ENCODE measurements around the gene TYMP. TPM values are rescaled to one million over a fixed set of nuclear protein-coding genes. Genes with fewer than 3 reads are reported as not detected.

Gene TYMP
- total RNA-seq, 2 experiments from 2014 or later = 71.8 to 76.6 TPM

DNA sequence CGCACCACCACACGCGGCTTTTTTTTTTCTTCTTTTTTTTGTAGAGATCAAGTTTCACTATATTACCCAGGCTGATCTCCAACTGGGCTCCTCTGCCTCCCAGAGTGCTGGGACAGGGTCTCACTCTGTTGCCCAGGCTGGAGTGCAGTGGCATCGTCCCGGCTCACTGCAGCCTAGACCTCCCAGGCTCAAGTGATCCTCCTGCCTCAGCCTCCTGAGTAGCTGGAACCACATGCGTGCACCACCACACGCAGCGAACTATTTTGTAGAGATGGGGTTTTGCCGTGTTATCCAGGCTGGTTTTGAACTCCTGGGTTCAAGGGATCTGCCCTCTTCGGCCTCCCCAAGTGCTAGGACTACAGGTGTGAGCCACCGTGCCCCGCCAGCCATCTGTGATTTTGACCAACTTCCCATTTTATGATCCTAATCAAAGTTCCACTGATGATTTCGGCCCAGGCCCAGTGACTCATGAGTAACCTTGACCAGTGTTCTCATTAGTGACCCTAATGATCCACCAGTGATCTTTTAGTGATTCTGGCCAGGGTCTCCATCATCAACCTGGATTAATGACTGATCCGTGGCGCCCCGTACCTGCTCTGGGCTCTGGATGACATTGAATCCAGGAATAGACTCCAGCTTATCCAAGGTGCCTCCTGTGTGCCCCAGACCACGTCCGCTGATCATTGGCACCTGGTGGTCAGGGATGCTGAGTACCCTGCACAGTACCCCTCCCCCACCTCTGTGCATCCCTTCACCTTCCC, 1.7 kb downstream of the TYMP start:
- Mint-ChIP-seq H3K27ac (peak overlapping the region; percentile 91), H3K4me3 (peak overlapping the region; percentile 80), H3K9me3 (ENCODE audit: insufficient read depth) (no peaks in the 10 kb centered on the region), H3K4me1 (ENCODE audit: low read depth) (peaks cover 49% of the 10 kb centered on the region), H3K36me3 (ENCODE audit: low read depth) (peaks cover 44% of the 10 kb centered on the region), H3K27me3 (ENCODE audit: low read depth) (no peaks in the 10 kb centered on the region)
- DNase-seq (no peak), ATAC-seq (no peak)
- ChIA-PET CTCF (interaction anchor here (1.2 to 6.5 kb wide), 7 partner anchors 10 to 276 kb away, joined by 3 to 116 read pairs (median 21); partner anchors contain the start of genes KLHDC7B, LMF2 and NCAPH2), POLR2A (interaction anchor here (0.7 to 8.7 kb wide), 6 partner anchors 11 to 92 kb away, joined by 5 to 335 read pairs (median 62); partner anchors contain the start of genes CHKB, KLHDC7B, LMF2 and NCAPH2)

DNA sequence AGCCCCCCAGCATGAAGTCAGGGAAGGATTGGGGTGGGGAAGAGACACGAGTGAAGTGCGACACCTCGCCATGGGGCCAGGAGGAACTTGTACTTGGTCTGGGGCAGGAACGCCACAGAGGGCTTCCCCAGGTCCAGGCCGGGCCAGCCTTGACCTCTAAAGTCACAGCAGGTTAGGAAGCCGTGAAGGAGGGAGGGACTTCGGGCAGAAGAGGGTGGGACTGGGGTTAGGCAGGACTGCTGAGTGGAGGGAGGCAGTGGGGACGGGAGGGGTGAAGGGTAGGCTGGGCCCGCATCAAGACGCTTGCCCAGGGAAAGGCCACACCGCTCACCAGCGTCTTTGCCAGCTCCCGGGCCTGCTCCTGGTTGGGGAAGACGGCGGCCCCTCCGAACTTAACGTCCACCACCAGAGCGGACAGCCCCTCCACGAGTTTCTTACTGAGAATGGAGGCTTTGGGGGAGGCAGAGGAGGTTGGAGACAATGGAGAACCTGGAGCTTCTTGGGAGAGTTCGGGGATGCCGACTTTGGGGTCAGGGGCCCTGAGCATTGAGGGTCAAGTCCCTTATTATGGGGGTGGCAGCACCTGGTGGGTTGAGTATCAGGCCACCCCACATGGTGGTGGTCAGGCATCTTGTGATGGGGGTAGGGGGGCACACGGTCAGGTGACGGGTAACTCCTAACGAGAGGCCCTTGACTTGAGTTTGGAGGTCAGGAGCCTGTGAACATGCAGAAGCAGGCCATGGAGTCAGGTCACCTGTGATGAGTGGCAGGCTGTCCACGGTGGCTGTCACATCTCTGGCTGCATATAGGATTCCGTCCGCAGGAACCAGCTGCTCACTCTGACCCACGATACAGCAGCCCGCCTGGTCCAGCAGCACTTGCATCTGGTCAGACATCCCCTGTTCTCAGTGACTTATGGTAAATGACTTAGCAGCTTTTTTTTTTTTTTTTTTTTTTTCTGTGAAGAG, 2.7 kb downstream of the TYMP start:
- no peaks in the 10 kb centered on the region for H3K9me3 Mint-ChIP-seq (ENCODE audit: insufficient read depth)

DNA sequence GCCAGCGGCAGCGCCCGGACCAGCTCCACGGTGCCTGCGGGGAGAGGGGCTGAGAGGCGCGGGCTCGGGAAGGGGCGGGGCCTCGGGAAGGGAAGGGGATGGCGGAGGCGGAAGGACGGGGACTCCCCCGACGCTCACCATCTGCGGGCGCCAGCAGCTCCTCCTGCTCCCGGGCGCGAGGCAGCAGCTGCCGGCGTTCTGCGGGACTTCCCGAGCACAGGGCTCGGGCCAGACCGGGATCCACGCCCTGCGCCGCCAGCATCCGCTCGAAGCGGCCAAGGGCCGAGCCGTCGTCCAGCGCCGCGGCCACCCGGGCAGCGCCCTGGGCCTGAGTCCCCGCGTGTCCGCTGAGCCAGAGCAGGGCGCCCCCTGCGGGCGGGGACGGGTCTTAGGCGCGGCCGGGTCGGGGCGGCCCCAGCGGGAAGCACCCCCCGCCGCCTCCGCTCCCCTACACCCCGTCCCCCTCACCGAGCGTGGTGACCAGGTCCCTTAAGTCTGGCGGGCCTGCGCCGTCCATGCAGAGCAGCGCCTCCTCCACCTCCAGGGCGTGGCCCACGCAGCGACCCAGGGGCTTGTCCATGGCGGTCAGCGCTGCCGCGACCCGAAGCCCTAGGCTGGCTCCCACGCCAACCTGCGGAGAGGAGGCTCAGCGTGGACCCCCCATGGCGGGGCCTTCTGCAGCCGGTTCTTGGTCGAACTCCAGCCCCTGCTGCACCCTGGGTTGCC, 3.5 kb downstream of the TYMP start:
- peak; percentile 43 for ATAC-seq
- H3K27me3 Mint-ChIP-seq (ENCODE audit: low read depth) = no peaks in the 10 kb centered on the region
- peak overlapping the region; percentile 80 for H3K4me3 Mint-ChIP-seq
- H3K36me3 Mint-ChIP-seq (ENCODE audit: low read depth) = peaks cover 41% of the 10 kb centered on the region
- CTCF ChIA-PET = interaction anchor here (0.7 to 6.5 kb wide), 36 partner anchors 11 to 421 kb away, joined by 3 to 116 read pairs (median 9); partner anchors contain the start of genes ARSA, CHKB, HDAC10 and KLHDC7B
- H3K27ac Mint-ChIP-seq = peak overlapping the region; percentile 91
- peaks cover 45% of the 10 kb centered on the region for H3K4me1 Mint-ChIP-seq (ENCODE audit: low read depth)
- POLR2A ChIA-PET = interaction anchor here (0.8 to 8.7 kb wide), 36 partner anchors 9 to 566 kb away, joined by 3 to 335 read pairs (median 8); partner anchors contain the start of genes ARSA, CHKB, CPT1B and HDAC10
- peak; percentile 90 for DNase-seq
- H3K9me3 Mint-ChIP-seq (ENCODE audit: insufficient read depth) = no peaks in the 10 kb centered on the region

More for the DNA sequence above, 2.7 kb downstream of the TYMP start:
- Mint-ChIP-seq H3K4me1 (ENCODE audit: low read depth) (peaks cover 45% of the 10 kb centered on the region), H3K27ac (peak overlapping the region; percentile 91), H3K36me3 (ENCODE audit: low read depth) (peaks cover 41% of the 10 kb centered on the region), H3K4me3 (peak overlapping the region; percentile 80), H3K27me3 (ENCODE audit: low read depth) (no peaks in the 10 kb centered on the region)
- ChIA-PET POLR2A (interaction anchor here (0.7 to 8.7 kb wide), 7 partner anchors 12 to 567 kb away, joined by 3 to 335 read pairs (median 58); partner anchors contain the start of genes CHKB, KLHDC7B, LMF2 and NCAPH2), CTCF (interaction anchor here (1.7 to 6.5 kb wide), 7 partner anchors 11 to 93 kb away, joined by 4 to 116 read pairs (median 38); partner anchors contain the start of genes KLHDC7B, LMF2 and NCAPH2)
- no peak for ATAC-seq
- DNase-seq = peak; percentile 66

DNA sequence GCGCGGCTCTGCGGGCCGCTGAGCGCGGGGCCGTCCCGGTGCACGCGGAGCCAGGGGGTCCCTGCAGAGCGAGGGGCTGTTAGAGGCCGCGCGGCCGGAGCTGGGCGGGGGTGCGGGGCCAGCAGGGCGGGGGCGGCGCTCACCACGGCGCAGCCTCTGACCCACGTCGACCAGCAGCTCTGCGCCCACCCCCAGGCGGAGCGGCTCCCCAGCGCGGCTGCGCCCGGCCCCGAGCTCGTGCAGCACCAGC, 4.0 kb downstream of the TYMP start:
- ATAC-seq = no peak
- Mint-ChIP-seq H3K27ac (peak overlapping the region; percentile 83), H3K36me3 (ENCODE audit: low read depth) (peaks cover 38% of the 10 kb centered on the region), H3K9me3 (ENCODE audit: insufficient read depth) (no peaks in the 10 kb centered on the region), H3K4me3 (peak overlapping the region; percentile 97), H3K4me1 (ENCODE audit: low read depth) (peaks cover 45% of the 10 kb centered on the region), H3K27me3 (ENCODE audit: low read depth) (no peaks in the 10 kb centered on the region)
- POLR2A ChIA-PET = interaction anchor here (0.8 to 8.7 kb wide), 39 partner anchors 8 to 339 kb away, joined by 3 to 335 read pairs (median 5); partner anchors contain the start of genes ARSA, CHKB, CPT1B and HDAC10
- DNase-seq = no peak
- CTCF ChIA-PET = interaction anchor here (0.7 to 6.5 kb wide), 41 partner anchors 10 to 420 kb away, joined by 3 to 116 read pairs (median 6); partner anchors contain the start of genes ARSA, CHKB, HDAC10 and KLHDC7B

DNA sequence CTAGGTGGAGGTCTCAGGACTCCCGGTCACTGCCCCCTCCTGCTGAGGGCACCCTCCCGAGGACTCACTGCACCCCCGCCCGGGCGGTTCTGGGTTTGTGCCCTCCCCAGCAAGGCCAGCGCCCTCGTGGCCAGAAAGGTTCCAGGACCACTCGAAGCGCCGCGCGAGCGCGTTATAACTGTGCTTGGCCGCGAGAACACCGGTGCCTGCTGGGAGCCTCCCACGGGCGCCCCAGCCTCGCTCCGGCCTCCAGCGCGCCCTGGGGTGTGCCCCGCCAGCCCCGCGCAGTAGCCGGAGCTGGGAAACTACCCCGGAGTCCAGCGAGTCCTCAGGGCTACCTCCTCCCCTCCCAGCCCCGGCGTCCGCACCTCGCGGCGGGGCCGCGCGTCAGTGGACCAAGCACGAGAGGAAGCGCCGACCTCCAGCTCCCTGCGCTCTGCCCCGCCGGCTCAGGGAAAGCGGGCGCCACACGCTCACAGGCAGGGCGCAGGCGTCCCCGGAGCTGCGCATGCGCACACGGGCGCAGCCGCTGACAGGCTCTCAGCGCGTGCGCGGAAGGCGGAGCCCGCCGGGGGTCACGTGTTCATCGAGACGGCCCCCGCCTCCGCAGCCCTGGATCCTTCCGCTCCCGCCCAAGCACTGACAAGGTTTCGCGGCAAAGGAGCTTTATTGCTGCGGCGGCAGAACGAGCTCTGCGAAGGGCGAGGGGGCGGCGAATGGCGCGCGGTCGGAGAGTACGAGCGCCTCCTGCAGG, 4.5 kb downstream of the TYMP start, which contains the start of gene SCO2:
Gene SCO2, minus strand, starts transcription at position 495 of the 754 bp plus-strand sequence. CDS start 1,187 bp downstream, outside the sequence.
- Mint-ChIP-seq H3K36me3 (ENCODE audit: low read depth) (peaks cover 43% of the 10 kb centered on the region), H3K27ac (peak within 1 kb of the TSS; percentile 95), H3K9me3 (ENCODE audit: insufficient read depth) (no peaks in the 10 kb centered on the region), H3K4me1 (ENCODE audit: low read depth) (peaks cover 45% of the 10 kb centered on the region), H3K4me3 (peak within 1 kb of the TSS; percentile 97), H3K27me3 (ENCODE audit: low read depth) (no peaks in the 10 kb centered on the region)
- peak; percentile 98 for DNase-seq
- peak; percentile 62 for ATAC-seq
- CTCF ChIA-PET = interaction anchor here (0.7 to 6.5 kb wide), 42 partner anchors 10 to 420 kb away, joined by 3 to 116 read pairs (median 6); partner anchors contain the start of genes ARSA, CHKB, HDAC10 and KLHDC7B
- POLR2A ChIA-PET = interaction anchor here (0.8 to 8.7 kb wide), 40 partner anchors 8 to 338 kb away, joined by 3 to 335 read pairs (median 4); partner anchors contain the start of genes ARSA, CHKB, CPT1B and HDAC10

DNA sequence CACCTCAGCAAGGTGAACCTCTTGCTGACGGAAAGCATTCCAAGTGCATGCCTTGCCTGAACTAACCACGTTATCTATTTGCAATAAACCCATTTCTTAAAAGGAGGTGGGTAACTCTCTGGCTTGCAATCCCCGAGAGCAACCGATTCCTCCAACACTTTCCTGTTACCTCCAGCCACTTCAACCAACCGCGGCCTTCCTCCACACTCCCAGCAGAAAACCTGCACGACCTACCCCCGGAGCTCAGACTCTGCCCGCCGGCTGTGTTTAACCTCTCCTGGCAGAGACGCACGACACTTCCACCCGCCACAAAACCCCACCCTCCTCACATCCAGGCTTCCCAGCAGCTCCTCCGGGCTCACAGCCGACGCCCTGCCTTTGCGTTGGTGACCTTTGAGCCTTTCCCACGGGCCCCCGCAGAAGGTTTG, 5.1 kb downstream of the TYMP start:
- no peaks in the 10 kb centered on the region for H3K27me3 Mint-ChIP-seq (ENCODE audit: low read depth)
- no peak for DNase-seq
- POLR2A ChIA-PET = interaction anchor here (1.0 to 8.7 kb wide), 16 partner anchors 10 to 273 kb away, joined by 3 to 335 read pairs (median 10); partner anchors contain the start of genes ARSA, CHKB, CPT1B and HDAC10
- peak overlapping the region; percentile 97 for H3K4me3 Mint-ChIP-seq
- CTCF ChIA-PET = interaction anchor here (0.8 to 6.5 kb wide), 15 partner anchors 9 to 282 kb away, joined by 3 to 116 read pairs (median 17); partner anchors contain the start of genes ARSA, LMF2, NCAPH2 and SBF1
- H3K27ac Mint-ChIP-seq = peak overlapping the region; percentile 95
- no peaks in the 10 kb centered on the region for H3K9me3 Mint-ChIP-seq (ENCODE audit: insufficient read depth)
- H3K36me3 Mint-ChIP-seq (ENCODE audit: low read depth) = peaks cover 45% of the 10 kb centered on the region
- H3K4me1 Mint-ChIP-seq (ENCODE audit: low read depth) = peaks cover 45% of the 10 kb centered on the region
- no peak for ATAC-seq

DNA sequence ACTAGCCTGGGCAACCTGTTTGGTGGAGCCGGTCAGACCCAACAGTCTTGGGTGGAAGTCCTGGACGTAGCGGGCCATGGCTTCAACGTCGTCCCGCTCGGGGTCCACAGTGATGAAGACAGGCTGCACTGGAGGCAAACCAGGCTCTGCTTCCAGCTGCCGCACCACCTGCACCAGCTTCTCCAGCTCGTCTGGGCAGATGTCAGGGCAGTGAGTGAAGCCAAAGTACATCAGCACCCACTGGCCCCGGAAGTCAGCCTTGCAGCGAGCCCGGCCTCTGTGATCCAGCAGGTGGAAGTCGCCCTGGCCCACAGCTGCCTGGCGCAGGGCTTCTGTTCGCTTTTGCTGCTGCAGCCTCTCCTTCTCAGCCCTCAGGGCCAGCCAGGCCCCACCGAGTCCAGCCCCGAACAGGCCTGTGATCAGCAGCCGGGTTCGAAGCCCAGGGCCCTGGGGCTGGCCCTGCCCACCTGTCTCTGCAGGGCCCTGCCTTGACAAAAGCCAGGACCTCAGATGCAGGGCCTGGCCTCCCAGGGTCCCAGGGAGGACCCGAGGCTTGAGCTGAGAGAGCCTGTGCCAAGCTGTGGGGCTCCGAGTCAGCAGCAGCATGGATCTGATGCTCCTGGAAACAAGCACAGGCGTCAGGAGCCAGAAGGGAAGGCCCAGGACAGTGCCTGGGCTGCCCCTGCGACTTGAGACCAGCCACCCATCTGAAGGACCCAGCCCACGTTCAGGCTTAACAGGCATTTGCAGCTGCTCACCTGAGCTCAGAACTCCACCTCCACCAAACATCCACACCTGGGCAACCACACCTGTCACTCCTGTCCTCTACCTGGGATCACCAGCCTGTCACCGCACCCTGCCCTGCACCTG, 5.8 kb downstream of the TYMP start:
- Mint-ChIP-seq H3K27ac (peak overlapping the region; percentile 95), H3K27me3 (ENCODE audit: low read depth) (no peaks in the 10 kb centered on the region), H3K9me3 (ENCODE audit: insufficient read depth) (no peaks in the 10 kb centered on the region), H3K4me3 (peak overlapping the region; percentile 97), H3K36me3 (ENCODE audit: low read depth) (peaks cover 49% of the 10 kb centered on the region), H3K4me1 (ENCODE audit: low read depth) (peaks cover 42% of the 10 kb centered on the region)
- CTCF ChIA-PET = interaction anchor here (1.9 to 6.5 kb wide), 10 partner anchors 10 to 104 kb away, joined by 11 to 116 read pairs (median 38); partner anchors contain the start of genes ARSA, LMF2, NCAPH2 and SBF1
- ATAC-seq (no peak), DNase-seq (no peak)
- POLR2A ChIA-PET = interaction anchor here (1.3 to 8.7 kb wide), 14 partner anchors 9 to 251 kb away, joined by 3 to 335 read pairs (median 18); partner anchors contain the start of genes ARSA, CHKB, CPT1B and KLHDC7B

DNA sequence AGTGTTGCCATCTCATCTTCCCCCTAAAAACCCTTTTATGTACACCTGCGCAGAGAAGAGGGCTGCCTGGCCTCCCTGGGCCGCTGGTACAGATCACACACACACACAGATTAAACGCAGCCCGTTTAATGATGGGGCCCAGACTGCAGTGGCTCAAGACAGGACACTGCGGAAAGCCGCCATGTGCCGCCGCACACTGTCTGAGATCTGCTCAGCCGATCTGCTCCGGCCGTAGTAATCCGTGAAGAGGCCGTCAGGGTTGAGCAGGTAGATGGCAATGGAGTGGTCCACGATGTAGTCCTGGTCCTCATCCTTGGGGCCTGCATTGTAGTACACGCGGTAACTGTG, 6.4 kb downstream of the TYMP start:
- Mint-ChIP-seq H3K4me3 (peak overlapping the region; percentile 97), H3K27ac (peak overlapping the region; percentile 68), H3K36me3 (ENCODE audit: low read depth) (peaks cover 46% of the 10 kb centered on the region), H3K27me3 (ENCODE audit: low read depth) (no peaks in the 10 kb centered on the region), H3K9me3 (ENCODE audit: insufficient read depth) (no peaks in the 10 kb centered on the region), H3K4me1 (ENCODE audit: low read depth) (peaks cover 36% of the 10 kb centered on the region)
- ATAC-seq (no peak), DNase-seq (no peak)
- CTCF ChIA-PET = interaction anchor here (3.1 to 6.2 kb wide), 3 partner anchors 15 to 97 kb away, joined by 40 to 77 read pairs (median 55); partner anchors contain the start of genes LMF2, NCAPH2 and SYCE3
- POLR2A ChIA-PET = interaction anchor here (1.5 to 3.3 kb wide), 3 partner anchors 15 to 51 kb away, joined by 3 to 82 read pairs (median 6); partner anchors contain the start of genes LMF2 and NCAPH2

Data from activated CD8-positive, alpha-beta T cell treated with anti-CD3 and anti-CD28 coated beads, Interleukin-2, amount 10 ng/mL, durations not matched to agents 7 days and 5 days (primary cell).